GM15510 (cell line): ENCODE results near the gene TRNT1.

ENCODE experiments used
- POLR2A ChIP-seq: IDR thresholded peaks from 3 replicates; pipeline ENCODE4 v1.6.1; 2011; ENCODE audit warnings: borderline replicate concordance; ENCODE audit not compliant: insufficient read length; ENCODE audit errors: extremely low read depth

TRNT1 gene

GRCh38 chr3:3134750-3135448, 8.2 kb downstream of the TRNT1 start:
- no peak for TF ChIP-seq POLR2A

GRCh38 chr3:3137526-3137925, 10.8 kb downstream of the TRNT1 start:
- no peak for TF ChIP-seq POLR2A

GRCh38 chr3:3141939-3142338, 15.2 kb downstream of the TRNT1 start:
- TF ChIP-seq POLR2A, result no peak

- TF ChIP-seq POLR2A, result no peak
These were observed 19.1 kb downstream of the TRNT1 start for GRCh38 chr3:3145831-3146230.

- TF ChIP-seq POLR2A, result no peak
These were observed 22.8 kb downstream of the TRNT1 start for GRCh38 chr3:3149560-3149959.

- TF ChIP-seq POLR2A, result no peak
These were observed 24.8 kb downstream of the TRNT1 start for GRCh38 chr3:3151513-3151912.

GRCh38 chr3:3154879-3155610, 28.3 kb downstream of the TRNT1 start:
- no peak for TF ChIP-seq POLR2A

DNA sequence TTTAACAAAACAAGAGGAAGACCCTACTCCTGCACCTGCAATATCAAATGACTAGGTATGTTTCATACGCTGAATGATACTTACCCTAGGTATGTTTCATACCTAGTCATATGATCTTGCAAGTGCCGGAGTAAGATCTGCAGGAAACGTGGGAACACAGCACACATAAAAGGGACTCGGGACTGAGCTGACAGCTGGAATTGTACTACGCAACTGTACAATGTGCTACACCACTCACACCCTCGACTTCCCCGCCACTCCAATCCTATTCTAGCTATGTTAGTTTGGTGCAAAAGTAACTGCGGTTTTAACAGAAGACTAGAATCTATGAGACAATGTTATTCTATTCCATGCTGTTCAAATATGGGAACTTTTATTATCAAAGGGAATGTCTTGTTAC, 30.7 kb downstream of the TRNT1 start:
- TF ChIP-seq POLR2A, result no peak

DNA sequence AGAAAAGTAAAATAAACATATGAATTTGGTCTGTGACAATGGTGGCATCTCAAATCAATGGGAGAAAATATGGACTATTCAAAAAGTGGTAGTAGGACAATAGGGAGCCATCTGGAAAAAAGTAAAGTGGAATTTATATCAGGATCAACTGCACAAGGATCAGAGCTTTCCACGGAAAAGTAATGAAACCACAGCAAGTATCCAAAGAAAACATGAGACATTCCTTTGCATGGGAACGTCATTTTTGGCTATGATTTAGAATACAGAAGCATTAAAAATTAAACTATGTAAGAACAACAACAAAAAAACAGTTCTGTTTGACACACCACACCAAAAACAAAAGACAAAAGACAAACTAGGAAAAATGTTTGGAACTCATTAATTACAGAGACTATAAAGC, 34.1 kb downstream of the TRNT1 start:
- TF ChIP-seq POLR2A, result no peak

DNA sequence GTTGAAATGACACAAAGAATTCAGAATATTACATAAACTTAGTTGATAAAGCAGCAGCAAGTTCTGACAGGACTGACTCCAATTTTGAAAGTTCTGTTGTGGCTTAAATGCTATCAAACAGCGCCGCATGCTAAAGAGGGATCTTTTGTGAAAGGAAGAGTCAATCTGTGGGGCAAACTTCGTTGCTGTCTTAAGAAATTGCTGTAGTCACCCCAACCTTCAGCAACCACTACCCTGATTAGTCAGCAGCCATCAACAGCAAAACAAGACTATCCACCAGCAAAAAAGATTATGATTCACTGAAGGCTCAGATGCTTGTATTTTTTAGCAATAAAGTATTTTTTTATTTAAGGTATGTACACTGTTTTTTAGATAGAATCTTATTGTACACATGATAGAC, 38.5 kb downstream of the TRNT1 start:
- no peak for TF ChIP-seq POLR2A

GRCh38 chr3:3165650-3166049, 38.9 kb downstream of the TRNT1 start:
- no peak for TF ChIP-seq POLR2A

- TF ChIP-seq POLR2A, result no peak
These were observed 44.3 kb downstream of the TRNT1 start for GRCh38 chr3:3170998-3171397.

- no peak for TF ChIP-seq POLR2A
These were observed 45.9 kb downstream of the TRNT1 start for GRCh38 chr3:3172627-3173026.

DNA sequence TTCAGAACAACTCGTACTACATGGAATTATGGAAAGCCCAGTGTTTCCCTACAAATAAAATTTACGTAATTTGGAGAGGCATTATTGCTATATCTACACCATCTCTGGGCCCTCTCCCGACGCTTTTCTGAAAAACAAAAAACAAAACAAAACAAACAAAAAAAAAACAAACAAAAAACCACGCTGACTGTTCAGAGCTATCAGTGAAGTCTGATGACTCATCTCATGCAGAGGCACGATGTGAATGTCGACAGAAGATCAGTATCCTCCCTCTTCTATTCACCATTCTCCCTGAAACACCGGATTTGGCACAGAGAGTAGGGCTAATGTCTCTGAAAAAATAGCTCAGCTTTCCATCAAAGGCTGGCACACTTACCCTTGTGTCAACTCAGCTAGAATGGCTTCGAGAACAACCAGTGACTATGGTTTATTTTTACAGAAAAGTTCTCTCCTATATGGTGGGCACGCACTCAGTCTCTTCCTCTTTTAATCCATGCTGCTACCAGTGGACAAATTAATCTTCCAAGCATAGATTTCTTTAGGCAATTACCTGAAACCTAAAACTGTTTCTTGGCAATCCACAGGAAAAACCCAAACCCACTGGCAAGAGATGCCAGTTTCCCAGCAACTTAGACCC, 51.2 kb downstream of the TRNT1 start:
- no peak for TF ChIP-seq POLR2A

DNA sequence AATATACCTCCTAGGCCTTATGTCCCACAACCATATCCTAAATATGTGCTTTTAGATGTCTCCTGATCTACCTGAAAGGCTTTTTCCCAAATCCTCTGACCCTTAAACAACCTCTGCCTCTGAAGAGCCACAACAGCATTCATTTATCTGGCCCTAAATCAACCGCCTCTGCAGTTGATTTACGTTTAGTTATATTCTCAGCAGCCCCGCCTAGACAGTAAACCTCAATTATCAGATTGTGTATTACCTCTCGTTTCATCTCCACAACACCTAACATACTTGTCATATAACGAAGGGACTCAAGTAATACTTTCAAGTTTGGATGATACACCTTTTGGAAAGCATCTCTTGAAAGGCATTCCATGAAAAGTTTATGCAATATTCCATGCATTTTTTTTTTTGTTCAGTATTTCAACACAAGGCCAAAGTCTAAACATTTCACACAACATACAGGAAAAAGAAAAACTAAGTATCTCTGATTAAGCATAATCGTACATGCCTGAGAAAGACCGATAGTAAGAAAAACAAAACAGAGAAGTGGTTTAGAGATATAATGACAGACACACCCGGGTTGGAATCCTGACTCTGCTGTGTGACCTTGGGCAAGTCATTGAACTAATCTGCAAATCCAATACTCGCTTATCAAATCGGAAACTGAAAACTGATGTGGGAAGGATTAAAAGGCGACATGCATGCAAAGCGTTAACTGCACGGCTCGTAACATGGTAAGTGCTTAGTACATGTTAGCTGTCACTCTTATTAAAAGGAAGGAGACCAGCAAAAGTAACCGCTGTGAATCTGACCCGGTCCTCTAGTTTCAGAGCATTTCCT, 52.0 kb downstream of the TRNT1 start:
- TF ChIP-seq POLR2A, result no peak
